ENCODE results near the gene TKT.

GRCh38 chr3:53178246-53178645 lies 77.6 kb downstream of the TKT start:
- TF ChIP-seq POLR2A (IDR thresholded peaks at IDR 0.05) = no peak
- no peak for TF ChIP-seq CTCF (IDR thresholded peaks at IDR 0.05)
- TF ChIP-seq EP300 (IDR thresholded peaks at IDR 0.05) = no peak

All from ovary (tissue), 3 donors.